Measurements from ENCODE around the gene GALNT7. TPM values are rescaled to one million over a fixed set of nuclear protein-coding genes. Genes with fewer than 3 reads are reported as not detected.

GALNT7 gene
- total and polyA plus RNA-seq, 10 of the 15 experiments (the other 5 are each of a cell fraction or from before 2014, with no cell fraction given) = 14.2 to 33.2 (median 28.9) TPM

- no peaks in the 10 kb centered on the region for H3K79me2 ChIP-seq (ENCODE audit: control insufficient read depth, insufficient read depth, low read length)
- BruUV-seq (replicated peaks) = no TSS peak
- intact Hi-C loops (cut with micrococcal nuclease; ENCODE audit: unreplicated experiment) = no loop called here
- no peak overlapping the region for H2AFZ ChIP-seq (ENCODE audit: control insufficient read depth, low read depth, low read length)
- no peak overlapping the region for H3K9ac ChIP-seq (ENCODE audit: control insufficient read depth, insufficient read depth, low read length)
- no peaks in the 10 kb centered on the region for H3K9me3 ChIP-seq (replicated peaks; ENCODE audit: control insufficient read depth, insufficient read depth, low read length)
- ATAC-seq (no peak), DNase-seq (ENCODE audit: low read depth, low spot score) (no peak), FAIRE-seq (no peak)
- in situ Hi-C loops (cut with MboI) = no loop called here
- no peak overlapping the region for H3K4me3 ChIP-seq
- no peaks in the 10 kb centered on the region for H3K36me3 ChIP-seq (ENCODE audit: control insufficient read depth in 2 of 2, insufficient read depth in 2 of 2, low read length in 1 of 2)
- H3K4me1 ChIP-seq (ENCODE audit: control insufficient read depth, insufficient read depth, low read length) = no peaks in the 10 kb centered on the region
- ChIA-PET POLR2A (no interaction called here), RAD21 (ENCODE audit: unreplicated experiment) (no interaction called here), SMC1A (ENCODE audit: uncharacterized antibody, unreplicated experiment) (interaction anchor here (1.1 to 1.5 kb wide), 2 partner anchors 10 to 13 kb away, joined by 3 to 5 read pairs; no protein-coding TSS in a partner anchor), CTCF (no interaction called here)
- H3K4me2 ChIP-seq (ENCODE audit: control insufficient read depth, insufficient read depth) = no peak overlapping the region
- H4K20me1 ChIP-seq (ENCODE audit: control insufficient read depth, insufficient read depth) = no peaks in the 10 kb centered on the region
- no peaks in the 10 kb centered on the region for H3K27me3 ChIP-seq (replicated peaks in 1 of 2; ENCODE audit: control insufficient read depth in 2 of 2, insufficient read depth in 2 of 2, low read length in 1 of 2)
- H3K27ac ChIP-seq (ENCODE audit: control insufficient read depth, insufficient read depth) = no peak overlapping the region
- 50% methylated on average over 2 of the region's 2 CpGs for WGBS (ENCODE audit: insufficient coverage, insufficient replicate concordance, low lambda C conversion rate, missing lambda C conversion rate)
- TF ChIP-seq NR2F1 (conservative IDR thresholded peaks at IDR 0.05) (no peak), ETV6 (conservative IDR thresholded peaks at IDR 0.05 in 1 of 2, IDR thresholded peaks at IDR 0.05 in 1 of 2; ENCODE audit: borderline replicate concordance in 1 of 2, low read depth in 1 of 2) (no peak), POLR2AphosphoS2 (IDR thresholded peaks at IDR 0.05; ENCODE audit: low read depth, low read length) (no peak), WRNIP1 (IDR thresholded peaks at IDR 0.05; ENCODE audit: borderline replicate concordance, low read depth, low read length) (no peak), TARDBP (IDR thresholded peaks at IDR 0.05; ENCODE audit: borderline replicate concordance) (no peak)
- TF ChIP-seq, protein P1, sequence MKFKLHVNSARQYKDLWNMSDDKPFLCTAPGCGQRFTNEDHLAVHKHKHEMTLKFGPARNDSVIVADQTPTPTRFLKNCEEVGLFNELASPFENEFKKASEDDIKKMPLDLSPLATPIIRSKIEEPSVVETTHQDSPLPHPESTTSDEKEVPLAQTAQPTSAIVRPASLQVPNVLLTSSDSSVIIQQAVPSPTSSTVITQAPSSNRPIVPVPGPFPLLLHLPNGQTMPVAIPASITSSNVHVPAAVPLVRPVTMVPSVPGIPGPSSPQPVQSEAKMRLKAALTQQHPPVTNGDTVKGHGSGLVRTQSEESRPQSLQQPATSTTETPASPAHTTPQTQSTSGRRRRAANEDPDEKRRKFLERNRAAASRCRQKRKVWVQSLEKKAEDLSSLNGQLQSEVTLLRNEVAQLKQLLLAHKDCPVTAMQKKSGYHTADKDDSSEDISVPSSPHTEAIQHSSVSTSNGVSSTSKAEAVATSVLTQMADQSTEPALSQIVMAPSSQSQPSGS (IDR thresholded peaks at IDR 0.05; ENCODE audit: low read length) = no peak
Measured at GRCh38 chr4:173153445-173153844, 15.2 kb upstream of the GALNT7 start.

GRCh38 chr4:173159791-173160190, 8.8 kb upstream of the GALNT7 start:
- ChIA-PET CTCF (interaction anchor here (0.7 to 1.2 kb wide), 2 partner anchors 11 to 1121 kb away, joined by 3 read pairs; no protein-coding TSS in a partner anchor), RAD21 (ENCODE audit: unreplicated experiment) (no interaction called here), POLR2A (interaction anchor here (1.0 kb wide), 1 partner anchor 9 kb away, joined by 3 read pairs; the partner anchor contains the start of gene GALNT7), SMC1A (ENCODE audit: uncharacterized antibody, unreplicated experiment) (interaction anchor here (0.7 kb wide), 1 partner anchor 11 kb away, joined by 3 read pairs; no protein-coding TSS in a partner anchor)
- H3K4me2 ChIP-seq (ENCODE audit: control insufficient read depth, insufficient read depth) = no peak overlapping the region
- H2AFZ ChIP-seq (ENCODE audit: control insufficient read depth, low read depth, low read length) = no peak overlapping the region
- no peak for FAIRE-seq
- no TSS peak for BruUV-seq (replicated peaks)
- ATAC-seq = no peak
- H3K36me3 ChIP-seq (ENCODE audit: control insufficient read depth in 2 of 2, insufficient read depth in 2 of 2, low read length in 1 of 2) = peaks cover 0 to 4% of the 10 kb centered on the region in 2 experiments; a peak in 1 of 4 replicates
- DNase-seq (ENCODE audit: low read depth, low spot score) = no peak
- no peak overlapping the region for H3K27ac ChIP-seq (ENCODE audit: control insufficient read depth, insufficient read depth)
- no peak overlapping the region for H3K9ac ChIP-seq (ENCODE audit: control insufficient read depth, insufficient read depth, low read length)
- no peaks in the 10 kb centered on the region for H3K4me1 ChIP-seq (ENCODE audit: control insufficient read depth, insufficient read depth, low read length)
- no peaks in the 10 kb centered on the region for H4K20me1 ChIP-seq (ENCODE audit: control insufficient read depth, insufficient read depth)
- H3K9me3 ChIP-seq (replicated peaks; ENCODE audit: control insufficient read depth, insufficient read depth, low read length) = no peaks in the 10 kb centered on the region
- in situ Hi-C loops (cut with MboI) (no loop called here), intact Hi-C loops (cut with micrococcal nuclease; ENCODE audit: unreplicated experiment) (no loop called here)
- no peaks in the 10 kb centered on the region for H3K79me2 ChIP-seq (ENCODE audit: control insufficient read depth, insufficient read depth, low read length)
- no peaks in the 10 kb centered on the region for H3K27me3 ChIP-seq (replicated peaks in 1 of 2; ENCODE audit: control insufficient read depth in 2 of 2, insufficient read depth in 2 of 2, low read length in 1 of 2)
- no peak overlapping the region for H3K4me3 ChIP-seq
- TF ChIP-seq SP1 (IDR thresholded peaks at IDR 0.05; ENCODE audit: low read depth, low read length) (no peak), RB1 (IDR thresholded peaks at IDR 0.05; ENCODE audit: borderline replicate concordance) (no peak), CREM (IDR thresholded peaks at IDR 0.05; ENCODE audit: low read depth) (no peak), PML (IDR thresholded peaks at IDR 0.05; ENCODE audit: low read length) (no peak), SIN3A (IDR thresholded peaks at IDR 0.05; ENCODE audit: low read depth, low read length) (no peak), ASH2L (IDR thresholded peaks at IDR 0.05; ENCODE audit: borderline replicate concordance, low read depth) (no peak), JUND (IDR thresholded peaks at IDR 0.05; ENCODE audit: low read depth, low read length) (no peak), NRF1 (conservative IDR thresholded peaks at IDR 0.05; ENCODE audit: low read depth, low read length) (no peak), IRF4 (IDR thresholded peaks at IDR 0.05; ENCODE audit: low read depth, low read length) (no peak), RCOR1 (conservative IDR thresholded peaks at IDR 0.05; ENCODE audit: low read depth, low read length) (no peak)
- TF ChIP-seq, protein P2, sequence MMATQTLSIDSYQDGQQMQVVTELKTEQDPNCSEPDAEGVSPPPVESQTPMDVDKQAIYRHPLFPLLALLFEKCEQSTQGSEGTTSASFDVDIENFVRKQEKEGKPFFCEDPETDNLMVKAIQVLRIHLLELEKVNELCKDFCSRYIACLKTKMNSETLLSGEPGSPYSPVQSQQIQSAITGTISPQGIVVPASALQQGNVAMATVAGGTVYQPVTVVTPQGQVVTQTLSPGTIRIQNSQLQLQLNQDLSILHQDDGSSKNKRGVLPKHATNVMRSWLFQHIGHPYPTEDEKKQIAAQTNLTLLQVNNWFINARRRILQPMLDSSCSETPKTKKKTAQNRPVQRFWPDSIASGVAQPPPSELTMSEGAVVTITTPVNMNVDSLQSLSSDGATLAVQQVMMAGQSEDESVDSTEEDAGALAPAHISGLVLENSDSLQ (IDR thresholded peaks at IDR 0.05) = no peak
- TF ChIP-seq, protein P3, sequence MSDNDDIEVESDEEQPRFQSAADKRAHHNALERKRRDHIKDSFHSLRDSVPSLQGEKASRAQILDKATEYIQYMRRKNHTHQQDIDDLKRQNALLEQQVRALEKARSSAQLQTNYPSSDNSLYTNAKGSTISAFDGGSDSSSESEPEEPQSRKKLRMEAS (IDR thresholded peaks at IDR 0.05; ENCODE audit: low read depth, low read length) = no peak

Data from GM12878 (cell line).